Stimulated activated naive B cell treated with anti-CD40 and anti-IgM and Interleukin-4, amounts not matched to agents 10 μg/mL and 1 μg/mL and 100 μg/mL, for 72 hours (primary cell): ENCODE measurements around the gene NCS1.
A peak's percentile ranks its signal among the peaks of the same experiment; 100 is the strongest.
"Not testable (repeated sequence)": the region's sequence is repeated elsewhere in the genome, so short reads cannot be mapped to it uniquely, and the experiment has no call there.

Experiments
- ATAC-seq, 2 donors: fragments of 150-1000 bp; cut with Tn5 transposase; replicated peaks; 2 replicates each; pipeline ENCODE4 v1.10.0; 2021; ENCODE audit warnings: moderate library complexity in 1 of 2
- DNase-seq: peaks from one replicate; pipeline ENCODE4 v3.0.0; 2021
- H3K27ac Mint-ChIP-seq: one replicate; pipeline ENCODE4 v1.8.0; 2022; ENCODE audit warnings: mild to moderate bottlenecking, mixed read lengths
- H3K27me3 Mint-ChIP-seq, 2 donors: one replicate each; pipeline ENCODE4 v1.8.0; 2022; ENCODE audit warnings: mixed read lengths in 2 of 2
- H3K36me3 Mint-ChIP-seq, 2 donors: one replicate each; pipeline ENCODE4 v1.8.0; 2022; ENCODE audit warnings: mixed read lengths in 2 of 2, mild to moderate bottlenecking in 1 of 2
- H3K4me1 Mint-ChIP-seq, 2 donors: one replicate each; pipeline ENCODE4 v1.8.0; 2022; ENCODE audit warnings: mixed read lengths in 2 of 2, mild to moderate bottlenecking in 1 of 2
- H3K4me3 Mint-ChIP-seq, 2 donors: one replicate each; pipeline ENCODE4 v1.8.0; 2022; ENCODE audit warnings: mild to moderate bottlenecking in 2 of 2, mixed read lengths in 2 of 2, moderate library complexity in 1 of 2
- H3K9me3 Mint-ChIP-seq, 2 donors: one replicate each; pipeline ENCODE4 v1.8.0; 2022; ENCODE audit warnings: mixed read lengths in 2 of 2, mild to moderate bottlenecking in 1 of 2

The NCS1 gene

GRCh38 chr9:130264414-130265350 is 92.5 kb downstream of the NCS1 start:
- Mint-ChIP-seq H3K36me3 (no peaks in the 10 kb centered on the region), H3K27ac (no peak overlapping the region), H3K9me3 (no peaks in the 10 kb centered on the region), H3K4me1 (peaks cover 7 to 14% of the 10 kb centered on the region in 2 donors), H3K4me3 (peak overlapping the region in 1 of 2 donors; percentile 27), H3K27me3 (peaks cover 69 to 82% of the 10 kb centered on the region in 2 donors)
- DNase-seq (no peak), ATAC-seq (no peak)

- DNase-seq (no peak), ATAC-seq (no peak)
- peaks cover 65 to 85% of the 10 kb centered on the region in 2 donors for H3K27me3 Mint-ChIP-seq
- H3K9me3 Mint-ChIP-seq, result no peaks in the 10 kb centered on the region
- H3K4me1 Mint-ChIP-seq, result peaks cover 7 to 14% of the 10 kb centered on the region in 2 donors
- H3K36me3 Mint-ChIP-seq, result no peaks in the 10 kb centered on the region
- H3K27ac Mint-ChIP-seq, result no peak within 1 kb of the TSS
- H3K4me3 Mint-ChIP-seq, result peak within 1 kb of the TSS in 1 of 2 donors; percentile 27
Measured at GRCh38 chr9:130265431-130266235, 93.4 kb downstream of the NCS1 start, which contains the start of gene HMCN2. HMCN2 (plus strand) TSS chr9:130265760; CDS start chr9:130265879, 119 bp downstream.

- ATAC-seq, result no peak
- H3K4me3 Mint-ChIP-seq, result no peak overlapping the region
- H3K27me3 Mint-ChIP-seq, result peaks cover 66 to 88% of the 10 kb centered on the region in 2 donors
- H3K27ac Mint-ChIP-seq, result no peak overlapping the region
- H3K36me3 Mint-ChIP-seq, result no peaks in the 10 kb centered on the region
- no peaks in the 10 kb centered on the region for H3K9me3 Mint-ChIP-seq
- peaks cover 7 to 14% of the 10 kb centered on the region in 2 donors for H3K4me1 Mint-ChIP-seq
- DNase-seq, result no peak
Measured at GRCh38 chr9:130266236-130267098, 94.3 kb downstream of the NCS1 start.

GRCh38 chr9:130267930-130268329 is 95.7 kb downstream of the NCS1 start:
- H3K4me3 Mint-ChIP-seq, result no peak overlapping the region
- DNase-seq, result no peak
- ATAC-seq, result no peak
- no peaks in the 10 kb centered on the region for H3K9me3 Mint-ChIP-seq
- H3K4me1 Mint-ChIP-seq, result peaks cover 7 to 14% of the 10 kb centered on the region in 2 donors
- no peak overlapping the region for H3K27ac Mint-ChIP-seq
- H3K36me3 Mint-ChIP-seq, result no peaks in the 10 kb centered on the region
- peaks cover 63 to 88% of the 10 kb centered on the region in 2 donors for H3K27me3 Mint-ChIP-seq

GRCh38 chr9:130268521-130269211 is 96.5 kb downstream of the NCS1 start:
- H3K27me3 Mint-ChIP-seq, result peaks cover 57 to 81% of the 10 kb centered on the region in 2 donors
- DNase-seq, result no peak

DNA sequence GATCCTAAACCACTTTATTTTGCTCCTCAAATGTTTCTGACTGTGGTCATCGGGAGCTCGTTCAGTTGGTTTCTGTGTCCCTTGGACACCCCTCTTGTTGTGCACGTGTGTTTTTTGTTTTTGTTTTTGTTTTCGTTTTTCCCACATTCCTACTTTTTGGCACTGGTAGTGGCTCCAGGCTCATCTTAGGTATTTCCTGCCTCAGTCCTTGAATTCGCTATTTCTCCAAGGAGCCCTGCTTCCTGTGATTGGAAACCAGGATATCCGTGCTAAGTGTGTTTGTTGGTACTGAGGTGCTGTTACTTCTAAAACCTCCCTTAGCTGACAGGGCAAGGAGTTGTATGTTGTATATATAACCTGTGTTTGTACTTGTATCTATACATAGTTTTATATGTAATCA is 99.3 kb downstream of the NCS1 start:
- Mint-ChIP-seq H3K36me3 (no peaks in the 10 kb centered on the region), H3K4me3 (no peak overlapping the region), H3K27ac (no peak overlapping the region), H3K4me1 (peaks cover 7 to 12% of the 10 kb centered on the region in 2 donors), H3K27me3 (peaks cover 46 to 79% of the 10 kb centered on the region in 2 donors), H3K9me3 (no peaks in the 10 kb centered on the region)
- ATAC-seq, result no peak
- DNase-seq, result no peak

More at GRCh38 chr9:130268521-130269211, 96.5 kb downstream of the NCS1 start:
- H3K9me3 Mint-ChIP-seq, result no peaks in the 10 kb centered on the region
- no peak overlapping the region for H3K4me3 Mint-ChIP-seq
- H3K36me3 Mint-ChIP-seq, result no peaks in the 10 kb centered on the region
- peak in 1 of 2 donors; percentile 67 for ATAC-seq
- H3K27ac Mint-ChIP-seq, result no peak overlapping the region
- H3K4me1 Mint-ChIP-seq, result peaks cover 7 to 14% of the 10 kb centered on the region in 2 donors

GRCh38 chr9:130275156-130275555 is 103.0 kb downstream of the NCS1 start:
- H3K4me1 Mint-ChIP-seq, result no peaks in the 10 kb centered on the region
- no peak overlapping the region for H3K27ac Mint-ChIP-seq
- ATAC-seq (no peak), DNase-seq (no peak)
- H3K36me3 Mint-ChIP-seq, result no peaks in the 10 kb centered on the region
- H3K9me3 Mint-ChIP-seq, result no peaks in the 10 kb centered on the region
- peaks cover 37 to 59% of the 10 kb centered on the region in 2 donors for H3K27me3 Mint-ChIP-seq
- no peak overlapping the region for H3K4me3 Mint-ChIP-seq

DNA sequence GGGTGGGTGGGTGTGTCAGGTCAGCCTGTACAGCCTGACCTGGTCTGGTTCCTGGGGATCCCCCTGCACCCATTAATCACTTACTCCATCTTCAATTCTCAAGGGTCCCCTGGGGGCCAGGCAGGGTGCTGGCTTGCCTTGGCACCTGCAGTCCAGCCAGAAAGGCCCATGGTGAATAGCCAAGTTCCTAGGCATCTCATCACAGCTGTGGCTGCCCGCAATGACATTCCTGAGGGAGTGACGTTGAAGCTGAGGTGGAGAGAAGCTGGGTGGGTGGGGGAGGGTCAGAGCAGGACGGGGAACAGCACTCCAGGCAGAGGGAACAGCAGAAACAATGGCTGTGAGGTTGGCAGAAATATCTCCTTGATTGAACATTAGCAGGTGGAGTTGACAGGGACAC is 103.9 kb downstream of the NCS1 start:
- H3K4me1 Mint-ChIP-seq, result no peaks in the 10 kb centered on the region
- no peaks in the 10 kb centered on the region for H3K36me3 Mint-ChIP-seq
- peaks cover 36 to 52% of the 10 kb centered on the region in 2 donors for H3K27me3 Mint-ChIP-seq
- H3K27ac Mint-ChIP-seq, result peak overlapping the region; percentile 6
- H3K9me3 Mint-ChIP-seq, result no peaks in the 10 kb centered on the region
- no peak overlapping the region for H3K4me3 Mint-ChIP-seq
- DNase-seq (no peak), ATAC-seq (no peak)

- DNase-seq (no peak), ATAC-seq (peak in 1 of 2 donors; percentile 29)
- Mint-ChIP-seq H3K4me1 (no peaks in the 10 kb centered on the region), H3K36me3 (no peaks in the 10 kb centered on the region), H3K4me3 (no peak overlapping the region), H3K9me3 (no peaks in the 10 kb centered on the region), H3K27ac (no peak overlapping the region), H3K27me3 (peaks cover 29 to 47% of the 10 kb centered on the region in 2 donors)
Measured at GRCh38 chr9:130276955-130277354, 104.8 kb downstream of the NCS1 start.

- H3K9me3 Mint-ChIP-seq, DNase-seq, H3K4me3 Mint-ChIP-seq, H3K36me3 Mint-ChIP-seq, ATAC-seq, H3K27ac Mint-ChIP-seq, H3K4me1 Mint-ChIP-seq: not testable (repeated sequence)
- peaks cover 31 to 48% of the 10 kb centered on the region in 2 donors for H3K27me3 Mint-ChIP-seq
Measured at GRCh38 chr9:130277525-130277924, 105.3 kb downstream of the NCS1 start.

- Mint-ChIP-seq H3K27ac (no peak overlapping the region), H3K9me3 (no peaks in the 10 kb centered on the region), H3K36me3 (no peaks in the 10 kb centered on the region), H3K4me3 (no peak overlapping the region), H3K27me3 (peaks cover 47 to 49% of the 10 kb centered on the region in 2 donors), H3K4me1 (no peaks in the 10 kb centered on the region)
- ATAC-seq (no peak), DNase-seq (no peak)
Measured at GRCh38 chr9:130283539-130284248, 111.5 kb downstream of the NCS1 start.

DNA sequence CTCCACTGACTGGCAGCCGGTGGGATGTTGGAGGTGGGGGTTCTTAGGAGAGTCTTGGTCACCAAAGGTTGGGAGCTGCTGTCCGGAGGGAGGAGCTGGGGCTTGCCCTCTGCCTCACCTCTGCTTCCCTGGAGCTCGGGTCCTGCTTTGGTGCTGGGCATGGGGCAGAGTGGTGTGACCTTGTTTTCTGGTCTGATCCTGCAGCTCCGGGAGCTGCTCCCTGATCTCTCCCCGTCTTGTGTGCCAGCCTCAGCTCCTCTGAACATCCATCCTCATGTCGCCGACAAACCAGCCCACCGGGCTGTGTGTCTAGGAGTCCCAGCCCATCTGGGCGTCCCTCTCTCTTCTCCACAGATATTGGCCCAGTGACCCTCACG is 112.0 kb downstream of the NCS1 start:
- no peaks in the 10 kb centered on the region for H3K36me3 Mint-ChIP-seq
- no peaks in the 10 kb centered on the region for H3K4me1 Mint-ChIP-seq
- H3K9me3 Mint-ChIP-seq, result no peaks in the 10 kb centered on the region
- no peak overlapping the region for H3K27ac Mint-ChIP-seq
- ATAC-seq (no peak), DNase-seq (no peak)
- H3K4me3 Mint-ChIP-seq, result no peak overlapping the region
- peaks cover 49% of the 10 kb centered on the region in 2 donors for H3K27me3 Mint-ChIP-seq

DNA sequence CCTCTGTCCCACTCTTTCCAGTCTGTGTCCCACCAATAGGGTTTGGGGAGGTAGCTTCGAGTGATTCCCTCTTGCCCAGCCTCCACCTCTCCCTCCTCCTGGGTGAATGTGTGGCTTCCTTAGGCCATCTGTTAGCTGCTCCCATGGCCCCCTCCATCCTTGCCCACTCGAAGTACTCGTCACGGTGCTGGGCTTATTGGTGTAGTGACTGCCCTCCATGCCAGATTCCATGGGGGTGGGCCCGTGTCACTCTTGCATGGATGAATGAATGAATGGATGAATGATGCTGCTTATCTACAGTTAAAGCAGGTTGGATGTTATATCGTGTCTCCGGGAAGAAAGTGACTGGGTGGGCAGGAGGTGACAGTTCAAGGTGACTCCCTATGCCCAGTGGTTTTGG is 112.5 kb downstream of the NCS1 start:
- no peak for DNase-seq
- H3K27me3 Mint-ChIP-seq, result peaks cover 45 to 46% of the 10 kb centered on the region in 2 donors
- ATAC-seq, result no peak

More for the DNA sequence above, 112.5 kb downstream of the NCS1 start:
- H3K4me3 Mint-ChIP-seq, result no peak overlapping the region
- H3K9me3 Mint-ChIP-seq, result no peaks in the 10 kb centered on the region
- no peaks in the 10 kb centered on the region for H3K36me3 Mint-ChIP-seq
- H3K4me1 Mint-ChIP-seq, result no peaks in the 10 kb centered on the region
- H3K27ac Mint-ChIP-seq, result no peak overlapping the region
